Pancreas (tissue), 10 donors: ENCODE results near the gene LYPD6B. TPM values are rescaled to one million over a fixed set of nuclear protein-coding genes. Genes with fewer than 3 reads are reported as not detected.
A peak's percentile ranks its signal among the peaks of the same experiment; 100 is the strongest.

Experiments used
- ATAC-seq, 4 donors: fragments of 200-7000 bp; cut with Tn5 transposase; one replicate each; pipeline versions ENCODE4 v1.8.0 to v1.9.1; 2020; ENCODE audit warnings: mild to moderate bottlenecking in 4 of 4, moderate library complexity in 4 of 4
- DNase-seq, 6 donors: peaks; one replicate each; pipeline ENCODE4 v3.0.0-alpha.2; 2020
- FAIRE-seq: peaks from 2 replicates; lab custom pipeline; 2012; peaks lifted over from hg19 to GRCh38; lab: Jason Lieb, UNC
- H3K27ac ChIP-seq, 4 donors: fragments of 200-600 bp; sonication (generic); 1 replicate in 3 of 4; 2 replicates in 1 of 4; pipeline versions ENCODE4 v1.5.0 to v1.8.0; 2020
- H3K27me3 ChIP-seq, 4 donors: fragments of 200-600 bp; one replicate each; pipeline ENCODE4 v1.8.0; 2021
- H3K36me3 ChIP-seq, 3 donors: fragments of 200-600 bp; sonication (generic) in 1 of 3; one replicate each; pipeline versions ENCODE4 v1.5.0 to v1.8.0; 2020 to 2021
- H3K4me1 ChIP-seq, 3 donors: fragments of 200-600 bp; one replicate each; pipeline ENCODE4 v1.8.0; 2021
- H3K4me3 ChIP-seq, 4 donors: fragments of 200-600 bp; sonication (generic) in 2 of 4; one replicate each; pipeline versions ENCODE4 v1.5.0 to v1.8.0; 2020 to 2021
- H3K9me3 ChIP-seq, 4 donors: fragments of 200-600 bp; one replicate each; pipeline ENCODE4 v1.8.0; 2021
- WGBS, 2 donors: extraction: QIAGEN DNeasy Blood & Tissue Kit; methylation state at CpG; one replicate each; pipeline ENCODE4 v1.1.7; 2013; 5-methylcytosine and 5-hydroxymethylcytosine counted together
- intact Hi-C, 3 donors: fragments of 100-400 bp; cut with DNase I; formaldehyde crosslinking; loops; one replicate each; pipeline versions ENCODE4 v1.11.1 to v1.14.2; 2022
- polyA plus RNA-seq, 2 donors: library from polyadenylated mRNA; stranded (reverse); fragments of 200-250 nt; gene quantifications; one replicate each; pipeline ENCODE4 v1.2.3, GENCODE V29; 2013
- total RNA-seq, 6 donors: library from RNA; stranded (reverse); fragmentation: NEBNext Ultra II Directional in 4 of 6; extraction: Animal tissue kit (Norgen Biotek cat#: 25700) in 4 of 6; gene quantifications; one replicate each; pipeline versions ENCODE4 v1.2.1 to v1.2.4, GENCODE V29; 2021 to 2023
- TF ChIP-seq, protein P1 (sequence below), 4 donors: fragments of 200-600 bp; sonication (generic) in 3 of 4; IDR thresholded peaks; one replicate each; pipeline versions ENCODE4 v1.5.0 to v1.8.0; 2021; ENCODE audit warnings: antibody characterized with exemption in 4 of 4
- donor health status: healthy with polysubstance abuse.
- donor health status: DM: no; HTN: no; CAD: no; lungs with moderate emphysema.
- donor health status: DM: no; HTN: no; CAD: no.
- donor health status: control.
- donor health status: control.
- donor health status: Bipolar disorder and iron deficiency.
- donor health status: DM: yes; HTN: yes; CAD: no.
- donor health status: DM: no; HTN: no; CAD: no.
- donor health status: DM: no; HTN: no; CAD: no.
- donor health status: DM: yes; HTN: yes; CAD: no.

LYPD6B gene
- total and polyA plus RNA-seq, 8 donors: 3.0 to 8.1 (median 4.6) TPM

DNA sequence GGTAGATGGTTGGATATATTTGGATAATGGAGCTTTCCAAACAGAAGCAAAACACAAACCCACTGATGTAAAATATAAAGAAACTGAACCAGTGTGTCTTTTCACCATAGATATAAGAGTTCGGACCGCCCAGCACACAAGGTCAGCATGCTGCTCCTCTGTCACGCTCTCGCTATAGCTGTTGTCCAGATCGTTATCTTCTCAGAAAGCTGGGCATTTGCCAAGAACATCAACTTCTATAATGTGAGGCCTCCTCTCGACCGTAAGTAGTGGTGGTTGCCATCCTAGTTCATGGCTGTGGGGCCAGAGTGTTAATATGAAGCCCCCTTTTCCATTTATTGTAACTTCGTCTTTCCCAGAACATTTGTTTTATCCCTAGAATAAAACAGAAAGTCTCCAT, 166.6 kb downstream of the LYPD6B start:
- DNase-seq: no peak
- WGBS, 2 donors: 91 to 93% methylated on average over 8 of the region's 8 CpGs
- Histone ChIP-seq H3K9me3 (no peaks in the 10 kb centered on the region), H3K36me3 (no peaks in the 10 kb centered on the region), H3K27me3 (no peaks in the 10 kb centered on the region), H3K4me3 (no peak overlapping the region), H3K27ac (no peak overlapping the region), H3K4me1 (no peaks in the 10 kb centered on the region)
- FAIRE-seq: no peak
- intact Hi-C loops: no loop called here
- TF ChIP-seq, protein P1, sequence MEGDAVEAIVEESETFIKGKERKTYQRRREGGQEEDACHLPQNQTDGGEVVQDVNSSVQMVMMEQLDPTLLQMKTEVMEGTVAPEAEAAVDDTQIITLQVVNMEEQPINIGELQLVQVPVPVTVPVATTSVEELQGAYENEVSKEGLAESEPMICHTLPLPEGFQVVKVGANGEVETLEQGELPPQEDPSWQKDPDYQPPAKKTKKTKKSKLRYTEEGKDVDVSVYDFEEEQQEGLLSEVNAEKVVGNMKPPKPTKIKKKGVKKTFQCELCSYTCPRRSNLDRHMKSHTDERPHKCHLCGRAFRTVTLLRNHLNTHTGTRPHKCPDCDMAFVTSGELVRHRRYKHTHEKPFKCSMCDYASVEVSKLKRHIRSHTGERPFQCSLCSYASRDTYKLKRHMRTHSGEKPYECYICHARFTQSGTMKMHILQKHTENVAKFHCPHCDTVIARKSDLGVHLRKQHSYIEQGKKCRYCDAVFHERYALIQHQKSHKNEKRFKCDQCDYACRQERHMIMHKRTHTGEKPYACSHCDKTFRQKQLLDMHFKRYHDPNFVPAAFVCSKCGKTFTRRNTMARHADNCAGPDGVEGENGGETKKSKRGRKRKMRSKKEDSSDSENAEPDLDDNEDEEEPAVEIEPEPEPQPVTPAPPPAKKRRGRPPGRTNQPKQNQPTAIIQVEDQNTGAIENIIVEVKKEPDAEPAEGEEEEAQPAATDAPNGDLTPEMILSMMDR (IDR thresholded peaks at IDR 0.05): no peak
- ATAC-seq: no peak

GRCh38 chr2:149213764-149214493, 175.4 kb downstream of the LYPD6B start:
- H3K27me3 ChIP-seq: no peaks in the 10 kb centered on the region
- H3K4me1 ChIP-seq: no peaks in the 10 kb centered on the region
- no peaks in the 10 kb centered on the region for H3K36me3 ChIP-seq
- DNase-seq (no peak), ATAC-seq (peak in 1 of 4 donors; percentile 54), FAIRE-seq (no peak)
- 71 to 77% methylated on average over 4 of the region's 4 CpGs for WGBS, 2 donors
- H3K27ac ChIP-seq: no peak overlapping the region
- no peaks in the 10 kb centered on the region for H3K9me3 ChIP-seq
- intact Hi-C loops: no loop called here
- TF ChIP-seq, protein P1 (IDR thresholded peaks at IDR 0.05): no peak
- H3K4me3 ChIP-seq: no peak overlapping the region

GRCh38 chr2:149218497-149218896, 180.0 kb downstream of the LYPD6B start:
- no peak for ATAC-seq
- H3K27me3 ChIP-seq: no peaks in the 10 kb centered on the region
- no peak for FAIRE-seq
- no peak overlapping the region for H3K27ac ChIP-seq
- no peaks in the 10 kb centered on the region for H3K4me1 ChIP-seq
- no peak for DNase-seq
- no peak overlapping the region for H3K4me3 ChIP-seq
- no peaks in the 10 kb centered on the region for H3K9me3 ChIP-seq
- TF ChIP-seq, protein P1 (IDR thresholded peaks at IDR 0.05): no peak
- intact Hi-C loops: no loop called here
- H3K36me3 ChIP-seq: no peaks in the 10 kb centered on the region

GRCh38 chr2:149219856-149220255, 181.4 kb downstream of the LYPD6B start:
- ATAC-seq (no peak), DNase-seq (no peak), FAIRE-seq (no peak)
- Histone ChIP-seq H3K4me1 (no peaks in the 10 kb centered on the region), H3K36me3 (no peaks in the 10 kb centered on the region), H3K4me3 (no peak overlapping the region), H3K27me3 (no peaks in the 10 kb centered on the region), H3K27ac (no peak overlapping the region), H3K9me3 (no peaks in the 10 kb centered on the region)
- WGBS, 2 donors: 69 to 79% methylated on average over 3 of the region's 3 CpGs
- TF ChIP-seq, protein P1 (IDR thresholded peaks at IDR 0.05): no peak
- intact Hi-C loops: no loop called here

GRCh38 chr2:149221002-149221401, 182.5 kb downstream of the LYPD6B start:
- intact Hi-C loops: no loop called here
- Histone ChIP-seq H3K4me1 (no peaks in the 10 kb centered on the region), H3K27me3 (no peaks in the 10 kb centered on the region), H3K4me3 (no peak overlapping the region), H3K9me3 (no peaks in the 10 kb centered on the region), H3K27ac (no peak overlapping the region), H3K36me3 (no peaks in the 10 kb centered on the region)
- TF ChIP-seq, protein P1 (IDR thresholded peaks at IDR 0.05): no peak
- WGBS, 2 donors: 87 to 89% methylated on average over 9 of the region's 9 CpGs
- ATAC-seq (no peak), FAIRE-seq (no peak), DNase-seq (no peak)
